NCI-H2196 treated with DMSO at 0.1 percent for 48 hours (cell line): ENCODE results near the gene AQP3.
"Not testable (repeated sequence)": the region's sequence is repeated elsewhere in the genome, so short reads cannot be mapped to it uniquely, and the experiment has no call there.

ENCODE experiments used
- DNase-seq: peaks from one replicate; lab custom pipeline; 2025; ENCODE audit not compliant: unreplicated experiment; lab: John Stamatoyannopoulos, UW

Gene AQP3

GRCh38 chr9:33415501-33416038, 31.8 kb downstream of the AQP3 start:
- DNase-seq = peak; percentile 84

- DNase-seq = no peak
These were observed 32.4 kb downstream of the AQP3 start for GRCh38 chr9:33414889-33415500.

GRCh38 chr9:33414268-33414667, 33.1 kb downstream of the AQP3 start:
- no peak for DNase-seq

GRCh38 chr9:33408087-33408486, 39.3 kb downstream of the AQP3 start:
- DNase-seq = no peak

- no peak for DNase-seq
These were observed 40.3 kb downstream of the AQP3 start for GRCh38 chr9:33407061-33407460.

GRCh38 chr9:33404788-33405362, 42.5 kb downstream of the AQP3 start:
- no peak for DNase-seq

- DNase-seq = no peak
These were observed 43.2 kb downstream of the AQP3 start for GRCh38 chr9:33403941-33404787.

- DNase-seq = not testable (repeated sequence)
These were observed 45.0 kb downstream of the AQP3 start, which contains the start of gene AQP7 for GRCh38 chr9:33402371-33402770. TSS of gene AQP7 (minus strand) at chr9:33402568. CDS start at chr9:33401262, 1,306 bp downstream.

- not testable (repeated sequence) for DNase-seq
These were observed 45.6 kb downstream of the AQP3 start for GRCh38 chr9:33401809-33402208.

GRCh38 chr9:33399047-33399446, 48.3 kb downstream of the AQP3 start:
- not testable (repeated sequence) for DNase-seq

- not testable (repeated sequence) for DNase-seq
These were observed 49.6 kb downstream of the AQP3 start for GRCh38 chr9:33397801-33398200.

- not testable (repeated sequence) for DNase-seq
These were observed 52.1 kb downstream of the AQP3 start for GRCh38 chr9:33395159-33395879.

- DNase-seq = not testable (repeated sequence)
These were observed 53.4 kb downstream of the AQP3 start for GRCh38 chr9:33393986-33394385.

GRCh38 chr9:33393581-33393980, 53.8 kb downstream of the AQP3 start:
- no peak for DNase-seq

GRCh38 chr9:33392591-33393021, 54.8 kb downstream of the AQP3 start:
- not testable (repeated sequence) for DNase-seq
